B cell (primary cell): ENCODE measurements around the gene C17orf100.

Source experiments
- EZH2 ChIP-seq: IDR thresholded peaks from 2 replicates; pipeline ENCODE4 v1.6.1; 2012; ENCODE audit warnings: borderline replicate concordance, low read depth, mild to moderate bottlenecking, moderate library complexity, low read length; ENCODE audit not compliant: insufficient read depth, poor library complexity, severe bottlenecking
- TF ChIP-seq, protein P1 (sequence below): fragments of 200-600 bp; IDR thresholded peaks from one replicate; pipeline ENCODE4 v1.8.0; 2022; ENCODE audit warnings: antibody characterized with exemption, mild to moderate bottlenecking

- TF ChIP-seq, protein P1, sequence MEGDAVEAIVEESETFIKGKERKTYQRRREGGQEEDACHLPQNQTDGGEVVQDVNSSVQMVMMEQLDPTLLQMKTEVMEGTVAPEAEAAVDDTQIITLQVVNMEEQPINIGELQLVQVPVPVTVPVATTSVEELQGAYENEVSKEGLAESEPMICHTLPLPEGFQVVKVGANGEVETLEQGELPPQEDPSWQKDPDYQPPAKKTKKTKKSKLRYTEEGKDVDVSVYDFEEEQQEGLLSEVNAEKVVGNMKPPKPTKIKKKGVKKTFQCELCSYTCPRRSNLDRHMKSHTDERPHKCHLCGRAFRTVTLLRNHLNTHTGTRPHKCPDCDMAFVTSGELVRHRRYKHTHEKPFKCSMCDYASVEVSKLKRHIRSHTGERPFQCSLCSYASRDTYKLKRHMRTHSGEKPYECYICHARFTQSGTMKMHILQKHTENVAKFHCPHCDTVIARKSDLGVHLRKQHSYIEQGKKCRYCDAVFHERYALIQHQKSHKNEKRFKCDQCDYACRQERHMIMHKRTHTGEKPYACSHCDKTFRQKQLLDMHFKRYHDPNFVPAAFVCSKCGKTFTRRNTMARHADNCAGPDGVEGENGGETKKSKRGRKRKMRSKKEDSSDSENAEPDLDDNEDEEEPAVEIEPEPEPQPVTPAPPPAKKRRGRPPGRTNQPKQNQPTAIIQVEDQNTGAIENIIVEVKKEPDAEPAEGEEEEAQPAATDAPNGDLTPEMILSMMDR: no peak
- TF ChIP-seq EZH2: no peak
Measured at GRCh38 chr17:6668219-6668618, 16.7 kb downstream of the C17orf100 start.
